ENCODE measurements around the gene AFTPH.

The AFTPH gene

GRCh38 chr2:64542071-64543007 is 18.2 kb downstream of the AFTPH start:
- no peak for DNase-seq

- no peak for DNase-seq
These were observed 19.0 kb downstream of the AFTPH start for GRCh38 chr2:64543008-64543697.

- no peak for DNase-seq
These were observed 24.6 kb downstream of the AFTPH start for GRCh38 chr2:64548761-64549160.

- DNase-seq: no peak
These were observed 25.9 kb downstream of the AFTPH start for GRCh38 chr2:64550042-64550441.

GRCh38 chr2:64551851-64552250 is 27.7 kb downstream of the AFTPH start:
- DNase-seq: no peak

GRCh38 chr2:64554117-64554516 is 30.0 kb downstream of the AFTPH start:
- DNase-seq: no peak

- DNase-seq: no peak
These were observed 34.4 kb downstream of the AFTPH start for GRCh38 chr2:64558445-64559081.

GRCh38 chr2:64562148-64562784 is 38.1 kb downstream of the AFTPH start:
- DNase-seq: no peak

GRCh38 chr2:64563436-64563938 is 39.4 kb downstream of the AFTPH start:
- DNase-seq: no peak

- DNase-seq: no peak
These were observed 42.0 kb downstream of the AFTPH start for GRCh38 chr2:64565949-64566710.

GRCh38 chr2:64567473-64567872 is 43.3 kb downstream of the AFTPH start:
- DNase-seq: no peak

- no peak for DNase-seq
These were observed 44.7 kb downstream of the AFTPH start for GRCh38 chr2:64568836-64569235.

- DNase-seq: no peak
These were observed 50.7 kb downstream of the AFTPH start for GRCh38 chr2:64574871-64575270.

- no peak for DNase-seq
These were observed 56.9 kb downstream of the AFTPH start for GRCh38 chr2:64581018-64581417.

GRCh38 chr2:64581777-64582539 is 57.8 kb downstream of the AFTPH start:
- DNase-seq: no peak

GRCh38 chr2:64582774-64583340 is 58.7 kb downstream of the AFTPH start:
- no peak for DNase-seq

GRCh38 chr2:64586054-64586453 is 61.9 kb downstream of the AFTPH start:
- DNase-seq: no peak

GRCh38 chr2:64586883-64587481 is 62.9 kb downstream of the AFTPH start:
- DNase-seq: no peak

- DNase-seq: no peak
These were observed 63.4 kb downstream of the AFTPH start for GRCh38 chr2:64587561-64587960.

GRCh38 chr2:64591188-64591587 is 67.1 kb downstream of the AFTPH start:
- DNase-seq: no peak
